ENCODE measurements around the gene MPHOSPH8.

MPHOSPH8 gene

DNA sequence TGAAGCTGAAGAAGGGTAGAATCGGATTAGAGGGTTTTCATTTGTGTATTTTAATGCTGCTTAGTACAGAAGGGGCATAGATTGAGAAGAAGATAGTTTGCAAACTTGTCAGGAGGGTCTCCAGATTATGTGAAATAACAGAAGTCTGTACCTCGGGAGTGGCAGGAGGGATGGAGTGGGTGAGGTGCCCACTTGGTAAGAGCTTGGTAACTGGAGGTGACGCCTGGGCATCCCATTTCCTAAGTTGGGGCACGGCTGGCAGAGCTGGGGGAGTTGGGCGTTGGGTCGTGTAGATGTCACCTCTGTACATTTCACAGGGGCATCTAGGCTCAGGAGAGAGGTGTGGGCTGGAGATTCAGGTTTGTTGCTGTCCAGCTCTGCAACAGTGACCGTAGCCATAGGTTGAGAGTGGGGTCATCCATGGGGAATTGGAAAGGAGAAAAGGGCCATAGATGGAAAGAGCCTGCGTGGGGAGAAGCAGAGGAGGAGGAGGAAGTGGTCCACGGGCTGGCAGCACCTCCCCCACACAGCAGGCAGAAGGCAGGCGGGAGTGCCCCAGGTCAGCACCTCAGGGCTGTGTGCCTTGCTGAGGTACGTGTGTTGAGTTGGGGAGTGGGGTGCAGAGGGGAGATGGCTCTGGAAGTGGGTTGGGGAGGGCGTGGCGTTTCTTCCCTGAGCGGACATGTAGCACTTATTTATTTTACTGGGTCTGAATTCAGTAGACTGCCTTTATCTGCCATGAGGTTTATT is 31.2 kb downstream of the MPHOSPH8 start:
- 91% methylated on average over 14 of the region's 14 CpGs for WGBS
- H3K4me1 ChIP-seq (ENCODE audit: insufficient read depth, low read length) = no peaks in the 10 kb centered on the region
- peaks cover 68% of the 10 kb centered on the region for H3K36me3 ChIP-seq (ENCODE audit: insufficient read depth, low read length)
- no peak overlapping the region for H3K27ac ChIP-seq (ENCODE audit: low read depth, low read length)
- no peak overlapping the region for H3K9ac ChIP-seq (ENCODE audit: low read depth, low read length)
- no peaks in the 10 kb centered on the region for H3K9me3 ChIP-seq (ENCODE audit: insufficient read depth, low read depth, low read length)
- no peak overlapping the region for H3K4me3 ChIP-seq (ENCODE audit: low read length)
- H3K27me3 ChIP-seq (ENCODE audit: insufficient read depth, low read length) = no peaks in the 10 kb centered on the region

DNA sequence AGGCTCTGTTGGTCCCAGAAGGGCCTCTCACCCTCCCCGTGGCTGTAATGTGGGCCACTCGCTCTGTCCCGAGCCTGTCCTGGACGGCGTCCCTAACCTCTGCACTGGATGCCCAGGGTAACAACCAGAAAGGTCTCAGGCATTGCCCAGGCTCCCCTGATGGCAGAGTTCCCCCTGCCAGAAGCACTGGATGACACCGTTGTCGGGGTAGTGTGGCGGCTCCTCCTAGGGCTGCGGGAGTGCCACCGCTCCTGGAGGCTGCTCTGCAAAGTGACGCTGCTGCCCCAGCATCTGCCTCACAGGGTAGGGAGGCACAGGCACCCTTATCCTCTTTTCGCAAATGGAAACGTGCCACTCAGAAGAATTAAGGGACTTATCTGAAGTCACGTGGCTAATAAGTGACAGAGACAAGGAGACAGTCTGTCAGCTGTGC is 32.0 kb downstream of the MPHOSPH8 start:
- H3K36me3 ChIP-seq (ENCODE audit: insufficient read depth, low read length) = peaks cover 75% of the 10 kb centered on the region
- H3K4me3 ChIP-seq (ENCODE audit: low read length) = no peak overlapping the region
- H3K4me1 ChIP-seq (ENCODE audit: insufficient read depth, low read length) = no peaks in the 10 kb centered on the region
- WGBS = 90% methylated on average over 14 of the region's 14 CpGs
- no peaks in the 10 kb centered on the region for H3K9me3 ChIP-seq (ENCODE audit: insufficient read depth, low read depth, low read length)
- no peaks in the 10 kb centered on the region for H3K27me3 ChIP-seq (ENCODE audit: insufficient read depth, low read length)
- no peak overlapping the region for H3K9ac ChIP-seq (ENCODE audit: low read depth, low read length)
- no peak overlapping the region for H3K27ac ChIP-seq (ENCODE audit: low read depth, low read length)

DNA sequence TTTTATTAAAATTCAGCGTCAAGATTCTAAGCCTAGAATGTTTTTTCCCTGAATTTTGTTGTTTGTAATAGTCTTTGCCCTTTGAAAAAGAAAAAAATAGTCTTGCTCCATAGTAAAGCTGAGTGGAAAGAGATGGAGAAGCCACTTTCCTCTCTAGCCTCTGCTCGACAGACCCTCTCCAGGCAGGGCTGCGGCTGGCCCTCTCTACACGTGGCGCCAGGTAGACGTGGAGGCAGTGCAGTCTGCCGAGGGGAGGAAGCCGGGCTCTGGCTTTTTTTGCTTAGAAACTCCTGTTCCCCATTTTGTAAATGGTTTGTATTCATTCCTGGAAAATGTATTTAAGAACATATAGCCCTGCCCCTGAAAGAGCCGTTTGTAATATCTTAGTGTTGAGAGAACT is 35.3 kb downstream of the MPHOSPH8 start:
- Histone ChIP-seq H3K36me3 (ENCODE audit: insufficient read depth, low read length) (peaks cover 84% of the 10 kb centered on the region), H3K4me1 (ENCODE audit: insufficient read depth, low read length) (no peaks in the 10 kb centered on the region), H3K27me3 (ENCODE audit: insufficient read depth, low read length) (no peaks in the 10 kb centered on the region), H3K9me3 (ENCODE audit: insufficient read depth, low read depth, low read length) (no peaks in the 10 kb centered on the region), H3K4me3 (ENCODE audit: low read length) (no peak overlapping the region), H3K9ac (ENCODE audit: low read depth, low read length) (no peak overlapping the region), H3K27ac (ENCODE audit: low read depth, low read length) (no peak overlapping the region)
- WGBS = 96% methylated on average over 9 of the region's 9 CpGs

DNA sequence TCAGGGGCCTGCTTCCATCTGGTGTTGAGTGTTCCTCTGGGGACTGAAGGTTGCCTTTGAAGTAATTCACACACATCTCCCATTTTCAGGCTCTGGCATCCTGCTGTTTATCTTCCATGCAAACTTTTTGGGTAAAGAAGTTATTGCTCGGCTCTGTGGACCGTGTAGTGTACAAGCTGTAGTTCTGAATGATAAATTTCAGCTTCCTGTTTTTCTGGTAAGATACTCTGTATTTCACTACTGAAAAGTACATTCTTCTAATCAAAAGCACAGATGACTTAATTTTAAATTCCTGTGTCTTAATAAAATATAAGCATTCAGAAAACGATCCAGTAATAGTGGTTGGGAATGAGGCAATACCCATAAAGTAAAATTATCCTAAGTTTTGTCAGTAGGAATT is 36.7 kb downstream of the MPHOSPH8 start:
- WGBS = 94% methylated on average over 2 of the region's 3 CpGs
- H3K27me3 ChIP-seq (ENCODE audit: insufficient read depth, low read length) = no peaks in the 10 kb centered on the region
- H3K9me3 ChIP-seq (ENCODE audit: insufficient read depth, low read depth, low read length) = no peaks in the 10 kb centered on the region
- no peaks in the 10 kb centered on the region for H3K4me1 ChIP-seq (ENCODE audit: insufficient read depth, low read length)
- no peak overlapping the region for H3K4me3 ChIP-seq (ENCODE audit: low read length)
- H3K27ac ChIP-seq (ENCODE audit: low read depth, low read length) = no peak overlapping the region
- no peak overlapping the region for H3K9ac ChIP-seq (ENCODE audit: low read depth, low read length)
- H3K36me3 ChIP-seq (ENCODE audit: insufficient read depth, low read length) = peaks cover 89% of the 10 kb centered on the region

DNA sequence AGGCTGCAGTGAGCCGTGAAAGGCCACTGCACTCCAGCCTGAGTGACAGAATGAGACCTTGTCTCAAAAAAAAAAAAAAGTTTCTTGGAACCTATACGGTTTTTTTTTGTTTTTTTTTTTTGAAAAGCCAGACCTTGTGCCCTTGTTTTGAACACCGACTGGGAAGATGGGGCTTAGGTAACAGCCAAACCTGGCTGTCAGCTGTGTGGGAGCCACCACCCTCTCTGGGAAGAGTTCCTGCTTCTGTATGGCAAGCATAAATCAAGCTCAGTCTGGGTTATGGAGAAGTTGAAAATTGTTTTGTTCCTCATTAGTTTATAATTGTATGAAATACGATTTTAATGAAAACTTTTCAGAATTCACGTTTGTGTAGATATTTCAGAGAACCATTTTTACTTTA is 39.5 kb downstream of the MPHOSPH8 start:
- no peak overlapping the region for H3K27ac ChIP-seq (ENCODE audit: low read depth, low read length)
- H3K36me3 ChIP-seq (ENCODE audit: insufficient read depth, low read length) = peaks cover 91% of the 10 kb centered on the region
- no peaks in the 10 kb centered on the region for H3K4me1 ChIP-seq (ENCODE audit: insufficient read depth, low read length)
- H3K27me3 ChIP-seq (ENCODE audit: insufficient read depth, low read length) = no peaks in the 10 kb centered on the region
- no peak overlapping the region for H3K9ac ChIP-seq (ENCODE audit: low read depth, low read length)
- WGBS = 93% methylated on average over 4 of the region's 5 CpGs
- no peak overlapping the region for H3K4me3 ChIP-seq (ENCODE audit: low read length)
- no peaks in the 10 kb centered on the region for H3K9me3 ChIP-seq (ENCODE audit: insufficient read depth, low read depth, low read length)

DNA sequence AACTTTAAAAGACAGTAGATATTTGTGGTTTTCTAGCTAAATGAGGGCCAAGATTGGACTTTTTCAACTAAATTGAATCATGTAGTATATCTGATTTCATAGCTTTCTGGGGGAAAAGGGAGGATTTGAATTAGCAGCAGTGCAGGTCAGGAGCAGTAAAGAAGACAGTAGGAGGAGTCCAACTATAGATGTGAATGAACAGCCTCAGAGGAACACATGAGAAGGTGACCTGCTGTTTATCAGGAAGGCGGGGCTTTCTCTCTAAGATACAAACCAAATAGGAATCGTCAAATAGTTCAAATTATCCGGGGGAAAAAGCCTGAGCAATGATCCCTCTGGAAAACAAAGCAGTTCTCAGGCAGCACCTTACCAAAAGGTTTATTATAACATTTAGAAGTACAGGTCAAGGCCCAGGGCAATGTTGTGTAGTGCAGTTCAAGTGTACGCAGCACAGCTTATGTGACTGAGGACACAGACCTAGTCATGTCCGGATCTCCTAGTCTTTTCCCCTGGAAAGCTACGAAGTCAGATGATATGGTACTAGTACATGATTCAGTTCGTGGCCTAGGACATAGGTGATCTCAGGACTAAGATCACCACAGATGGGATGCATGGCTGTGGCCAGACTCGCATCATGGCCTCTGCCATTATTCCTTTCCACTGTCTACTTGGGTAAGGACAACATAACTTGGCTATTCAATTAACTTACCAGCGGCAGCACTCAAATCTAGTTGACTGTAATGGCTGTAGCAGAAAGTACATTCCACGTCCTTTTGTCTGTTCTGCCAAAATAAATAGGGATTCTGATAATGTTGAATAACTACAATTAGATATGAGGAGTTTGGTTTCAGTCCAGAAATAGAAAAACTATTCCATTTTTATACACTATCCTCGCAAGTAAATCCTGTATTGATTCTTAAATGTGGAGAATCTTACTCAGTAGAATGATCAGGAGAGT is 40.3 kb downstream of the MPHOSPH8 start:
- Histone ChIP-seq H3K4me1 (ENCODE audit: insufficient read depth, low read length) (no peaks in the 10 kb centered on the region), H3K9me3 (ENCODE audit: insufficient read depth, low read depth, low read length) (no peaks in the 10 kb centered on the region), H3K4me3 (ENCODE audit: low read length) (no peak overlapping the region), H3K9ac (ENCODE audit: low read depth, low read length) (no peak overlapping the region), H3K27me3 (ENCODE audit: insufficient read depth, low read length) (no peaks in the 10 kb centered on the region), H3K27ac (ENCODE audit: low read depth, low read length) (no peak overlapping the region), H3K36me3 (ENCODE audit: insufficient read depth, low read length) (peaks cover 85% of the 10 kb centered on the region)
- whole genome bisulfite sequencing = 96% methylated on average over 11 of the region's 11 CpGs

DNA sequence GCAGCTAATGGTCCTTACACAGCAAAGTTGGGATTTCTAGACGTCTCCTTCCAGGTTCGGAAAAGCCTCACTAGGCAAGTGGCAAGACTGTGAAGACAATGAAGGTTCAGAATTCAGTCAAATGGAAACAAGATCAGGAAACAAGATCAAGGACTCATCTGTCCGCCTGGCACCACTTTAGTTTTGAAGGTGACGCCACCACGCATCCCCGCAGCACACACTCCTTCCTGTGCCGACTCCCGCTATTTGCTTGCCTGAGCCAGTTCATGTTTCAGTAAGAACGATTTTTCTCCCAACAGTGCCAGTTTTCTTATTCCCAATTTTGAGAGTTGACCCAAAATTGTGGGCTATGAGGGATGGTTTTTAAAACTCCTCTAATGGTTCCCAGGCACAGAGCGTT is 41.4 kb downstream of the MPHOSPH8 start:
- no peaks in the 10 kb centered on the region for H3K4me1 ChIP-seq (ENCODE audit: insufficient read depth, low read length)
- H3K4me3 ChIP-seq (ENCODE audit: low read length) = no peak overlapping the region
- H3K36me3 ChIP-seq (ENCODE audit: insufficient read depth, low read length) = peaks cover 81% of the 10 kb centered on the region
- WGBS = 93% methylated on average over 10 of the region's 10 CpGs
- no peak overlapping the region for H3K27ac ChIP-seq (ENCODE audit: low read depth, low read length)
- no peaks in the 10 kb centered on the region for H3K9me3 ChIP-seq (ENCODE audit: insufficient read depth, low read depth, low read length)
- H3K27me3 ChIP-seq (ENCODE audit: insufficient read depth, low read length) = no peaks in the 10 kb centered on the region
- no peak overlapping the region for H3K9ac ChIP-seq (ENCODE audit: low read depth, low read length)

DNA sequence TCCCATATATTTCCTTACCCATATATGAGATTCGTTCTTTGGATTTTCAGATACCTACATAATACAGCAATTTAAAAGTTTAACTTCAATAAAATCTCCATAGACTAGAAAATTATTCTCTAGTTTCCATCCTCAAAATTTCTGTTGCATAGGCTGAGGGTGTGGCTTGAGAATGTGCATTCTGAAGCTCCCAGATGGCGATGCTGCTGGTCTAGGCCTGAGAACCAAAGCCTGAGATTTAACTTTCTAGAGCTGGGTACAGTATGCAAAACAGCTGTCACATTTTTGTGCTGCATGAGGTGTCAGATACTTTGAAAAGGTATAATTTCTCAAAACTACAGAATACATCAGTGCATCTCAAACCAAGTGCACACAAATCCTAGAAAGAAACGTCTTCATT is 42.7 kb downstream of the MPHOSPH8 start:
- no peak overlapping the region for H3K9ac ChIP-seq (ENCODE audit: low read depth, low read length)
- WGBS = 92% methylated on average over 3 of the region's 3 CpGs
- peaks cover 9% of the 10 kb centered on the region for H3K4me1 ChIP-seq (ENCODE audit: insufficient read depth, low read length)
- peaks cover 68% of the 10 kb centered on the region for H3K36me3 ChIP-seq (ENCODE audit: insufficient read depth, low read length)
- no peaks in the 10 kb centered on the region for H3K9me3 ChIP-seq (ENCODE audit: insufficient read depth, low read depth, low read length)
- H3K4me3 ChIP-seq (ENCODE audit: low read length) = no peak overlapping the region
- no peak overlapping the region for H3K27ac ChIP-seq (ENCODE audit: low read depth, low read length)
- H3K27me3 ChIP-seq (ENCODE audit: insufficient read depth, low read length) = no peaks in the 10 kb centered on the region

DNA sequence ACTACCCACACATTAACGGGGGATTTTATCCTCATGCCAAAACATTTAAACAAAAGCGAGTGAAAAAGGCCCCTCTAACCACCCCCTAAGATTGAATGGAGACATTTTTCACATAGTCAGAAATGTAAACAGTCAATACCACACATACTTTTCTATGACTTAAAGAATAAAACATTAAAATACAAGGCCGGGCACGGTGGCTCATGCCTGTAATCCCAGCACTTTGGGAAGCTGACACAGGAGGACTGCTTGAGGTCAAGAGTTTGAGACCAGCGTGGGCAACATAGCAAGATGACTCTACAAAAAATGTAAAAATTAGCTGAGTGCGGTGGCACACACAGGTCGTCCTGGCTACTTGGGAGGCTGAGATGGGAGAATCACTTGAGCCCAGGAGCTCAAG is 47.3 kb downstream of the MPHOSPH8 start:
- Histone ChIP-seq H3K4me3 (ENCODE audit: low read length) (no peak overlapping the region), H3K36me3 (ENCODE audit: insufficient read depth, low read length) (peaks cover 28% of the 10 kb centered on the region), H3K9ac (ENCODE audit: low read depth, low read length) (no peak overlapping the region), H3K27ac (ENCODE audit: low read depth, low read length) (peak overlapping the region; percentile 11), H3K27me3 (ENCODE audit: insufficient read depth, low read length) (no peaks in the 10 kb centered on the region), H3K9me3 (ENCODE audit: insufficient read depth, low read depth, low read length) (no peaks in the 10 kb centered on the region), H3K4me1 (ENCODE audit: insufficient read depth, low read length) (peaks cover 38% of the 10 kb centered on the region)
- 95% methylated on average over 7 of the region's 7 CpGs for WGBS

DNA sequence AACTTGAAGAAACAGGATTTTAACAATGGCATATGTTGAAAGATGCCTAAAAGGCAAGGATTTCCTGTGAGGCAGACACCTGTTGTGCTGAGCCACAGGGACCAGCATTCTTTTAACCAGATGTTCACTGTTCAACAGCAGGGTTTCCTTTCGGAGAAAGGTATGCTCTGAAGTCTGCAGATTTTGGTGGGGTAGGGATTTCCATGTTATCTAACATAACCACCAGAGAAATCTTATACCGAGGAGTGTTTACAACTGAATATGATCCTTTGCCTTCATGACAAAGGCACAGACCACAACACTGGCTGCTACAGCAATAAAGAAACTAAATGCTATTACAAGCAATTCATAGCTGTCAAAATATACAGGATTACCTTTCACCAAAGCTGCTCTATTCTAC is 48.1 kb downstream of the MPHOSPH8 start:
- Histone ChIP-seq H3K27me3 (ENCODE audit: insufficient read depth, low read length) (no peaks in the 10 kb centered on the region), H3K9ac (ENCODE audit: low read depth, low read length) (peak overlapping the region; percentile 15; the same call in 1 of the 2 replicates), H3K9me3 (ENCODE audit: insufficient read depth, low read depth, low read length) (no peaks in the 10 kb centered on the region), H3K4me1 (ENCODE audit: insufficient read depth, low read length) (peaks cover 46% of the 10 kb centered on the region), H3K4me3 (ENCODE audit: low read length) (peak overlapping the region; percentile 22; the same call in 1 of the 2 replicates), H3K27ac (ENCODE audit: low read depth, low read length) (peak overlapping the region; percentile 74), H3K36me3 (ENCODE audit: insufficient read depth, low read length) (peaks cover 20% of the 10 kb centered on the region)
- 23% methylated on average over 1 of the region's 2 CpGs for WGBS

DNA sequence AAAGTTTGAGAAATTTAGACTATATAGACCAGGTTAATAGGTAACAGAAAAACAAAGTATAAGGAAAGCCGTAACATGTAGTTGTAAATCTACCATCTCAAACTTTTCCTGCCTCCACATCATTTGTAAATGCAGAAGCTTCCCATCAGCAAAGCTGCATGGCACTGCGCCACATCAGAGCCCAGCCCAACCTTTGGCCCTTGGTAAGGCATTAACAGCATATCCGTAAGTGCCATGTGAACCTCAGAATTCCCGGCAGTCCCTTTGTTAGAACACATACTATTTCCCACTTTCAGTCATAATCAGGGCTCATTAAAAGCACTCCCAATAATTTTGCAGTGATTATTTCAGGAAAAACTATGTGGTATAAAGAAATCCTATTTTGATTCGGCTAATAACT is 51.6 kb downstream of the MPHOSPH8 start:
- H3K9me3 ChIP-seq (ENCODE audit: insufficient read depth, low read depth, low read length) = no peaks in the 10 kb centered on the region
- H3K4me3 ChIP-seq (ENCODE audit: low read length) = no peak overlapping the region
- H3K27ac ChIP-seq (ENCODE audit: low read depth, low read length) = peak overlapping the region; percentile 31; the same call in 1 of the 2 replicates
- peaks cover 9% of the 10 kb centered on the region; the same call in 1 of the 2 replicates for H3K36me3 ChIP-seq (ENCODE audit: insufficient read depth, low read length)
- WGBS = 87% methylated on average over 4 of the region's 5 CpGs
- no peaks in the 10 kb centered on the region for H3K27me3 ChIP-seq (ENCODE audit: insufficient read depth, low read length)
- H3K9ac ChIP-seq (ENCODE audit: low read depth, low read length) = no peak overlapping the region
- H3K4me1 ChIP-seq (ENCODE audit: insufficient read depth, low read length) = peaks cover 54% of the 10 kb centered on the region
